Transverse colon (tissue), 4 donors: ENCODE data around the gene PRKCA.

Experiments
- EP300 ChIP-seq: sonication (generic); formaldehyde crosslinking; IDR thresholded peaks from one replicate; pipeline ENCODE4 v1.6.1; 2017; ENCODE audit warnings: antibody characterized with exemption, low read depth
- POLR2A ChIP-seq: fragments of 450-650 bp; IDR thresholded peaks from one replicate; pipeline ENCODE4 v1.6.1; 2016; ENCODE audit warnings: antibody characterized with exemption, mild to moderate bottlenecking, moderate library complexity
- POLR2AphosphoS5 ChIP-seq, 3 donors: sonication (generic); formaldehyde crosslinking; IDR thresholded peaks; one replicate each; pipeline ENCODE4 v1.6.1; 2016; ENCODE audit warnings: antibody characterized with exemption in 3 of 3
- TF ChIP-seq, protein P1 (sequence below), 5 experiments: fragments of 200-600 bp in 3 of 5; fragments of 450-650 bp in 2 of 5; sonication (generic) in 3 of 5; IDR thresholded peaks; 1 replicate in 2 of 5; 2 replicates in 3 of 5; pipeline ENCODE4 v1.5.1; 2016 to 2017; ENCODE audit warnings: antibody characterized with exemption in 5 of 5, inconsistent platforms in 3 of 5, mild to moderate bottlenecking in 2 of 5, moderate library complexity in 1 of 5

DNA sequence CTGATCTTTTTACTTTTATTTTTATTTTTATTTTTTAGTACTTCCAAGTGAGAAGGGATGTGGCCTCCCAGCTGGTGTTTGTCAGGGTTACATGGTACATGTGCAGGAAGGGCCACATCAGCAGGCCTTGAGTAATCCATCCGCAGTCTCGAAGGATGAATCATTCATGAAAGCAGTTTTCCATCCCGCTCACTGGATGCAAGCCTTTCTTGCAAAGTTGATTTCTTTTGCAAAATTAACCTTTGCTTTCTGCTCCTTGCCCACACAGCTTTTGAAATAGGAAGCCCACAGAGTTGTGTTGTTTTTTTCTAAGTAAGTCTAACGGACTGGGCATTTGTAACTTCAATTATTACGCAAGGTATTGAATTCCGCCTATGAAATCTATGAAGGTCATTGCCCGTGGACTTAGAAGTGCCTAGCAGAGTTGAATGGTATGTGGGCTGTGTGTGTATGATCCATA, 157.4 kb downstream of the PRKCA start:
- TF ChIP-seq, protein P1, sequence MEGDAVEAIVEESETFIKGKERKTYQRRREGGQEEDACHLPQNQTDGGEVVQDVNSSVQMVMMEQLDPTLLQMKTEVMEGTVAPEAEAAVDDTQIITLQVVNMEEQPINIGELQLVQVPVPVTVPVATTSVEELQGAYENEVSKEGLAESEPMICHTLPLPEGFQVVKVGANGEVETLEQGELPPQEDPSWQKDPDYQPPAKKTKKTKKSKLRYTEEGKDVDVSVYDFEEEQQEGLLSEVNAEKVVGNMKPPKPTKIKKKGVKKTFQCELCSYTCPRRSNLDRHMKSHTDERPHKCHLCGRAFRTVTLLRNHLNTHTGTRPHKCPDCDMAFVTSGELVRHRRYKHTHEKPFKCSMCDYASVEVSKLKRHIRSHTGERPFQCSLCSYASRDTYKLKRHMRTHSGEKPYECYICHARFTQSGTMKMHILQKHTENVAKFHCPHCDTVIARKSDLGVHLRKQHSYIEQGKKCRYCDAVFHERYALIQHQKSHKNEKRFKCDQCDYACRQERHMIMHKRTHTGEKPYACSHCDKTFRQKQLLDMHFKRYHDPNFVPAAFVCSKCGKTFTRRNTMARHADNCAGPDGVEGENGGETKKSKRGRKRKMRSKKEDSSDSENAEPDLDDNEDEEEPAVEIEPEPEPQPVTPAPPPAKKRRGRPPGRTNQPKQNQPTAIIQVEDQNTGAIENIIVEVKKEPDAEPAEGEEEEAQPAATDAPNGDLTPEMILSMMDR (IDR thresholded peaks at IDR 0.05) = no peak
- TF ChIP-seq POLR2A (no peak), EP300 (no peak), POLR2AphosphoS5 (IDR thresholded peaks at IDR 0.05) (peak; percentile 66 to 73 (median 73))
